HG02981 (cell line): Measurements from ENCODE around the gene PODXL.
"Not testable (repeated sequence)": the region's sequence is repeated elsewhere in the genome, so short reads cannot be mapped to it uniquely, and the experiment has no call there.

Experiments used
- ATAC-seq: cut with Tn5 transposase; IDR thresholded peaks from one replicate; pipeline ENCODE4 v1.9.1; 2021; ENCODE audit warnings: mild to moderate bottlenecking, moderate library complexity; ENCODE audit not compliant: unreplicated experiment

The PODXL gene

GRCh38 chr7:131495669-131496498 lies 60.5 kb downstream of the PODXL start:
- ATAC-seq = no peak

- no peak for ATAC-seq
These were observed 62.2 kb downstream of the PODXL start for GRCh38 chr7:131494182-131494581.

DNA sequence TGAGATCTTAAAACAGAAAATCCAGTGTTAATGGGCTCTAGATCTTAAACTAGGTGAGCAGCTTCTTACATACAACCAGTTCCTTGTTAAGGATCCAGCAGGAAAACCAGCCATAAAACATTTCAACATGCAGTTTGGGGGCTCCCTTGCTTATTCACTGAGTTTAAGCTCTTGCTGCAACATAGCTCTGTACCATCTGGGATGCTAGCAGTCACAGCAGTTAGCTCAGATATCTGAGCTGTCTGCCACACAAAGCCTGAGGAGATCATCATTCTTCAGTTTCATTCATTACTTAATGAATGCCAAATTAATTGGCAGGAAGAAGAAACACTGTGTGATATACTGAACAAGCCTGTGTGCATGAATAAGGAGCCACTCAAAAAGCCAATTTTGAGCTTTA lies 62.8 kb downstream of the PODXL start:
- no peak for ATAC-seq

GRCh38 chr7:131493081-131493480 lies 63.3 kb downstream of the PODXL start:
- no peak for ATAC-seq

- ATAC-seq = no peak
These were observed 66.5 kb downstream of the PODXL start for GRCh38 chr7:131489881-131490280.

- no peak for ATAC-seq
These were observed 67.2 kb downstream of the PODXL start for GRCh38 chr7:131489196-131489595.

GRCh38 chr7:131488361-131488760 lies 68.1 kb downstream of the PODXL start:
- ATAC-seq = no peak

DNA sequence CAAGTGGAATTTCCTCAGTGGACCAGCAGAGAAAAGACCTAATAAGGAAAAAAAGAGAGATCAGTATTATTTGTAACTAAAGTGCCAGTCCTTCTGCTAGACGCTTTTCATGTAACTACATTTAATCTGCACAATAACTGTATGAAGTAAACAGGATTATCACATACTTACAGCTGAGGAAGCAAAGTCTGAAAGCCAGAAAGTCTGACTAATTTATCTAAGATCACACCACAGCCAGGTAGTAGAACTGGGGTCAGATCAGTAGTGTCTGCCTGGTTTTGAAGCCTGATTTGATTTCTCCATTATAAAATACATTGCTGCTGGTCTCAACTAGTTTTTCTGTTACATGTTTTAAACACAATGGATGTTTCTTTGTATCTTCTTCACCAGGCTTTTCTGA lies 69.2 kb downstream of the PODXL start:
- ATAC-seq = no peak

- ATAC-seq = no peak
These were observed 70.1 kb downstream of the PODXL start for GRCh38 chr7:131486346-131486745.

DNA sequence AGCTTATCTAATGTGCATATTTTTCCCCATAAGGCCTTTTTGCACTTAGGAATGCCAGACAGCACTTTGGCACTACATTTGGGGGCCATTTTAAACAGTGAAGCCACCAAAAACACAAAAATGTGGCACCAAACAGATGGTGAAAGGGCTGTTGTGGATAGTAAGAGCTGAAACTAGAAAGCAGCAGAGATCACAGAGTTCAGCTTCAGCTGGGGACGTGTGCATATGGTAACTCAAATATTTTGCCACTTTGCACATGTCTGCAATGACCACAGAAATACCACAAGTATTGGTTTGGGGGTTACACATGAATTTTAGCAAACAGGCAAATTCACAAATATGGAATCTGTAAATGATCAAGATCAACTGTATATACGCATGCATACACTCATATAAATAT lies 72.8 kb downstream of the PODXL start:
- no peak for ATAC-seq

GRCh38 chr7:131482800-131483199 lies 73.6 kb downstream of the PODXL start:
- ATAC-seq = no peak

GRCh38 chr7:131480384-131481315 lies 75.8 kb downstream of the PODXL start:
- no peak for ATAC-seq

- no peak for ATAC-seq
These were observed 79.7 kb downstream of the PODXL start for GRCh38 chr7:131476740-131477139.

DNA sequence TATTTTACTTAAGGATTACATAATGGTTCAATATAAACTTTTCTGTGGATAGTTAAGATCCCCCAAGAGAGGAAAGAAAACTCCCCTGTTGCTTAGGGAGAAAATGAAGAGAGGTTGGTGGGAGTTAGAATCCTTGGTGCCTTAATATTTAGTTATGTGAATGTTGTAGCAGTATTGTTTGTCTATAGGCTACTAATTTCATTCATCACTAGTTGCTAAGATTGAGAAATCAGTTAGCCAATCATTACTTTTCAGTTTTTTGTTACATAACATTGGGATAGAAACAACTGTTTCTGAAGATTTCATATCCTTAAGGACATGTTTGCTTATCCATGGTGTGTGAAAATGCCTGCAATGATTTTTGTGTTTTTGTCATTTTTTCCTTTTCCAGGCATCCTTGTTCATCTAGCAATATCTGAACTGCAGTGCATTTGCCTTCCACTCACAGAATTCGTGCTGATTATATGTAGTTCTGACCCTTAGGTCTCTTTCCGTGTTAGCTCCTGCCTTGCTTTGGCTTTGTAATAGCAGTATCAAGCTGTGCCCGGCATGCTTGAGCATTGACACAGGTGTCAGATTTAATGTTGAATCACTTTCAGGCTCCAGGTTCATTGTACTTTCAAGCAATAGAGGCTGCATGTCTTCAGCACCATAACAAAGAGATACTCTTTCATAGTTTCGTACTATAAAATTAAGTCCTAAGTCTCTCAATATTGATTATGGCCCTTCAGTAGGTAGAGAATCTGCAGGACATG lies 85.0 kb downstream of the PODXL start:
- no peak for ATAC-seq

- no peak for ATAC-seq
These were observed 88.6 kb downstream of the PODXL start for GRCh38 chr7:131467788-131468187.

DNA sequence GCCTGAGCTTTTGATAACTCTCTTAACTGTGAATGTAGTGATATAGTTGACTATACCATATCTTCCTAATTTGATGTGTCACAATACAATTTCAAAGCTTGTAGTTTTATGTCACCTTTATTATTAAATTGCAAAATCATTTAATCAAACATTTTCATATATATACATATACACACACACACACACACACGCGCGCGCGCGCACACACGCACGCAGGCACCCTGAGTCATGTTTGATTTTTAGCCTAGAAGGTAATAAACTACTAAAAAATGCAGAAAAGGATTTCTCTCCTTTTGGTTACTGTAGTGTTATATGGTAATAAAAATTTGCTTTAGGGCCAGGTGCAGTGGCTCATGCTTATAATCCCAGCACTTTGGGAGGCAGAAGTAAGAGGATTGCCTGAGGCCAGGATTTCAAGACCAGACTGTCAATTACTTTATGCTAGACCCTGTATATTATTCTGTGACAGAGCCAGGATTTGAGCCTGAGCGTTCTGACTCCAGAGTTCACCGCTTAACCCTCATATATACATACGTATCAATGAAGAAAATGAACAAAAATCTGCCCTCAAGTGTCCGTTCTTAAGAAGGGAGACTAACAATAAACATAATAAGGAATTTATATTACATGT lies 89.6 kb downstream of the PODXL start:
- ATAC-seq = no peak

DNA sequence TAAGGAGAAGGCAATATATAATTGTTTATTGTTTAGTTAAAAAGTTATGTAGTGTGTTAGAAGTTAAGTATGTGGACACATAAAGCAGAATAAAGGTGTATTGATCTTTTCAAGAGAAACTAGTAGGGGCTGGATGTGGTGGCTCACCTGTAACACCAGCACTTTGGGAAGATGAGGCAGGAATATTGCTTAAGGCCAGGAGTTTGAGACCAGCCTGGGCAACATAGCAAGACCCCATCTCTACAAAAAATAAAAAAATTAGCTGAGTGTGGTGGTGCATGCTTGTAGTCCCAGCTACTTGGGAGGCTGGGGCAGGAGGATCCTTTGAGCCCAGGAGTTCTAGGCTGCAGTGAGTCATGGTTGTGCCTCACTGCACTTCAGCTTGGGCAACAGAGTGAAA lies 93.7 kb downstream of the PODXL start:
- not testable (repeated sequence) for ATAC-seq

- ATAC-seq = no peak
These were observed 94.4 kb downstream of the PODXL start for GRCh38 chr7:131462059-131462458.

DNA sequence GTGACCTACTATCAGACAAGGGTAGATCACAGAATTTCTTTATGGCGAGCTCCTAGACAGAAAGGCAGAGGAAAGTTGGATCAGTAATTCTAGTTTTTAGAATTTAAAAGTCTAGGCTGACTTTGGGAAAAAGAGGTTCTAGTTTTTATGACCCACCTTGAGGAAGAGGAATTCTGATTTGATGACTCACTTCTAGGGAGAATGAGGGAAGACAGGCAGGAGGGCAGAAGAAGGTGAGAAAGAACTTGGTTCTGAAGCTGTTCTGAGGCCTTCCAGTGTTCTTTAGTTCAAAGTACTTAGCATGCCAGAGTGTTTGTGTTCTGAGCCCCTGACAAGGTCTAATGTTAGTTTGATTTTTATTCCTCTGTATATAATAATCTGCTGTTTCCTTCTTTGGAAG lies 97.2 kb downstream of the PODXL start:
- ATAC-seq = no peak

- ATAC-seq = no peak
These were observed 100.1 kb downstream of the PODXL start for GRCh38 chr7:131456338-131456737.

- no peak for ATAC-seq
These were observed 100.9 kb downstream of the PODXL start for GRCh38 chr7:131455546-131455945.
